T1000 (cell line): Measurements from ENCODE around the gene CCDC77.

Experiments used
- DNase-seq: peaks from one replicate; lab custom pipeline; 2025; ENCODE audit warnings: mixed read lengths; lab: John Stamatoyannopoulos, UW

The CCDC77 gene

GRCh38 chr12:480831-481816, 79.7 kb downstream of the CCDC77 start:
- no peak for DNase-seq

- no peak for DNase-seq
Observed at GRCh38 chr12:482061-482460, 80.6 kb downstream of the CCDC77 start.

GRCh38 chr12:484096-484495, 82.7 kb downstream of the CCDC77 start:
- DNase-seq = no peak

GRCh38 chr12:490260-490659, 88.8 kb downstream of the CCDC77 start:
- no peak for DNase-seq
